Measurements from ENCODE around the gene ENTPD8.

ENTPD8 gene

DNA sequence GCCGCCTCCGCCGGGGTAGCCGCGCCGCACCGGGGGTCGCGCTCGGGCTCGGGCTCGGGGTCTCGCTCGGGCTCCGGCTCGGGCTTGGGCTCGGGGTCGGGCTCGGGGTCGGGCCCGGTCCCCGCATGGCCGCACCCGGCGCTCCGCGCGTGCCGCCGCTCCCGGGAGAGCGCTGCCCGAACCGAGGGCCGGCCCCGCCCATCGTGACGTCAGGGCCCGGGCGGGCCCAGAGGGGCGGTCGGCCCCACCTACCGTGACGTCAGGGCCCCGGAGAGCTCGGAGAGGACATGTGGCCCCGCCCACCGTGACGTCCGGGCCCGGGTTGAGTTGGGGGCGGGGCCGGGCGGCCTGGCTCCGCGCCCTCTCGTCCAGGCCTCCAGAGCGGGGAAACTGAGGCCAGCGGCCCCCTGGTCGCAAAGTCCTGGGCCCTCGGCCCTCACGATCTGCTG, 18.0 kb upstream of the ENTPD8 start, which contains the start of gene NSMF:
Gene NSMF, minus strand, starts transcription at position 183 of the 449 bp plus-strand sequence. CDS start 232 bp downstream, outside the sequence.
- DNase-seq (ENCODE audit: low spot score): peak; percentile 100
- TF ChIP-seq CTCF (conservative IDR thresholded peaks at IDR 0.05; ENCODE audit: low read depth): no peak
- CTCF ChIA-PET: interaction anchor here (0.6 kb wide), 1 partner anchor 101 kb away, joined by 3 read pairs; no protein-coding TSS in a partner anchor
- H3K27ac ChIP-seq: peak within 1 kb of the TSS; percentile 74
- POLR2A ChIA-PET (ENCODE audit: low non-redundant PET): interaction anchor here (0.6 kb wide), 2 partner anchors 33 to 83 kb away, joined by 3 to 4 read pairs; no protein-coding TSS in a partner anchor

DNA sequence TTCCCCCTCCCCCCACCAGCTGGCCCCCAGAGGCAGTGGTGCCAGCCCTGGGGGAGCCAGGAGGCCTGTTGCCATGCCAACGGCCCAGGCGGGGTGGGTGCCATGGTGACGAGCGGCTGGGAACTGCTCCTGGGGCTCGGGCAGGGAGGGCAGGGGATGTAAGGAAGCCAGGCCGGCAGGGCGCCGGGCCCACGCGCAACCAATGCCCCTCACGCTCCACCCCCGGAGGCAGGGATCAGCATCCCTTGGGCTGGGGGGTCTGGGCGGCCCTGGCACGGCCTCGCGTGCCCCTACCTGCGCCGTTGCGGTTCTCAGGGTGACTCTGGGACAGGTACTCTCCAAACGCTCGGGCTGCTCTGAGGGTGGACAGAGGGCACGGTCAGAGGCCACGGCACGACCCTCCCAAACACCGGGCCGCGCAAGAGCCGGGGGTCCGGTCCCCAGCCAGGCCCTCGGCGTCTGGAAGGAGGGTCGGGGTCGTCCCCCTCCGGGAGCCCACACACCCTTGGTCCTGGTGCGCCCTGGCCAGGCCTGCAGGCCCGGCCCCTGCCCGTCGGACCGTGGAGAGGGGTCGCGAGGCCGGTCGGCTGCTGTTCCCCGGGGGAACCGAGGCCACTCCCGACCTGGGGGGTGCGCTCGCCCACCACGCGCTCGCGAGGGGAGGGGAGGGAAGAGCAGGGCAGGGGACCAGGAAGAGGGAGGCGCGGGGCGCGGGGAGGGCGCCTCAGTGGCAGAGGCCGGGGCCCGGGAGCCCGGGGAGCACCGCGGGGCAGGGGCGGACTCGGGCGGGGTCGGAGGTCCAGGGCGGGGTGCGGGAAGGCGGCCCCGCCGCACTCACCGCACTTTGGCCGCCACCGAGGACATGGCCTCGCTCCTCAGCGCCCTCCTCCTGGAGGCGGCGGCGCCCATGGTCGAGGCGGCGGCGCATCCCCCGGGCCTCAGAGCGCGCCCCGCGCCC, 17.3 kb upstream of the ENTPD8 start:
- TF ChIP-seq CTCF (conservative IDR thresholded peaks at IDR 0.05; ENCODE audit: low read depth): no peak
- POLR2A ChIA-PET (ENCODE audit: low non-redundant PET): no interaction called here
- H3K27ac ChIP-seq: peak overlapping the region; percentile 74
- DNase-seq (ENCODE audit: low spot score): peak; percentile 32
- CTCF ChIA-PET: no interaction called here

DNA sequence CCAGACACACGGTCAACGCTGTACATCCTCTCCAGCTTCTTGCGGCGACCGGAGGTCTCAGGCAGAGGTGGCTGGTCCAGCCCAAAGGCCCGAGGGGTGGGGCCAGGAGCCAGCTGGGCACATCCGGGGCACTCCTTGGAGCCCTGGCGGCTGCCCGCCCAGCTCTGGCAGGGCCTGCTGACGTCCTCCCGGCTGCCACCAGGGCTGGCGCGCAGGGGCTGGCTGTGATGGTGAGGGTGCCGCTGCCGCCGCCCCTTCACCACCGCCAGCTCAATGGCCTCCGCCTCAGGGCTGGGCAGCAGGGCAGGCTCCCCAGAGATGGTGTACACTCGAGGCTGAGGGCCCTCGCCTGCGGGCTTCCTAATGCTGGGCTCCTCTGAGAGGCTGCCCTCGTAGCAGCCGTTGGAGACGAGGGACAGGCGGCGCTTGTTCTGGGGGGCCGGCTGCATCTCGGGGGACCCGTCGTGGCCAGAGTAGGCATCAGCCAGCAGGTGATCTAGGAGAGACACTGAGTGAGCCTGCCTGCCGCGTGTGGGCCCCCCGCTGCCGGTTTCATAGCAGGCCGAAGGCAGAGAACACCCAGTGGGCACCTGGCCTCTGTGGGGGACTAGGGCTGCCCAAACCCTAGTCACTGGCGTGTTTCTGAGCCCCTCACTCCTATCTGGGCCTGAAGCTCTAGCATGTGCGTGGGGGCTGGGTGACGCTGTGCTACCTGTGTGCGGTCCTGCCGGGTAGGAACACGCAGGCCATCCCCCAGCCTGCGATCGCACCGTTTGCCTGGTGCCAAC, 16.4 kb upstream of the ENTPD8 start:
- DNase-seq (ENCODE audit: low spot score): no peak
- no peak for TF ChIP-seq CTCF (conservative IDR thresholded peaks at IDR 0.05; ENCODE audit: low read depth)
- POLR2A ChIA-PET (ENCODE audit: low non-redundant PET): no interaction called here
- H3K27ac ChIP-seq: peak overlapping the region; percentile 74
- CTCF ChIA-PET: interaction anchor here (0.6 to 2.1 kb wide), 5 partner anchors 12 to 145 kb away, joined by 3 to 7 read pairs (median 4); no protein-coding TSS in a partner anchor

DNA sequence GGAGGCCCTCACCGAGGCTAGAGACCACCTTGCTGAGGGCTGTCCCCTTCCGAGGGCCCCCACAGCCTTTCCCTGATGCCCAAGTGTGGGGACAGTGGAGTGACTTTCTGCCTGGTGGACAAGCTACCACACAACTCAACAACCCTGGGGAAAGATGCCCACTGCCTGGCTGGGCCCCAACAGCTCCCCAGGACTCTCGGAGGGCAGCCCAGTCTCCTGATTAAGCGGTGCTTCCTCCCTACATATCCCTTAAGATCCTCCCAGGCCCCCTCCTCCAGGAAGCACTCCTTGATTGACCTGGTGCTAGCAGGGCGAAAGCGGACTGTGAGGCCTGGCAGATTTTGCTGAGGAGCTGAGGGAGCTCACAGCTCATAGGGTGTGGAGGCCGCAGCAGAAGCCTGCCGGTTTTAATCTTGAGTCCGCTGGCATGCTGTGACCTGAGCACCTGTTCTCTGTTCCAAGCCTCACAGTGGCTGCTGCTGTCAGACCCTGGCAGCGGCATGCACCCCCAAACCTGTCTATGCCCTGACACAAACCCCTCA, 15.8 kb upstream of the ENTPD8 start:
- CTCF ChIA-PET: interaction anchor here (0.7 to 2.1 kb wide), 4 partner anchors 11 to 78 kb away, joined by 3 to 7 read pairs (median 4); no protein-coding TSS in a partner anchor
- peak overlapping the region; percentile 74 for H3K27ac ChIP-seq

DNA sequence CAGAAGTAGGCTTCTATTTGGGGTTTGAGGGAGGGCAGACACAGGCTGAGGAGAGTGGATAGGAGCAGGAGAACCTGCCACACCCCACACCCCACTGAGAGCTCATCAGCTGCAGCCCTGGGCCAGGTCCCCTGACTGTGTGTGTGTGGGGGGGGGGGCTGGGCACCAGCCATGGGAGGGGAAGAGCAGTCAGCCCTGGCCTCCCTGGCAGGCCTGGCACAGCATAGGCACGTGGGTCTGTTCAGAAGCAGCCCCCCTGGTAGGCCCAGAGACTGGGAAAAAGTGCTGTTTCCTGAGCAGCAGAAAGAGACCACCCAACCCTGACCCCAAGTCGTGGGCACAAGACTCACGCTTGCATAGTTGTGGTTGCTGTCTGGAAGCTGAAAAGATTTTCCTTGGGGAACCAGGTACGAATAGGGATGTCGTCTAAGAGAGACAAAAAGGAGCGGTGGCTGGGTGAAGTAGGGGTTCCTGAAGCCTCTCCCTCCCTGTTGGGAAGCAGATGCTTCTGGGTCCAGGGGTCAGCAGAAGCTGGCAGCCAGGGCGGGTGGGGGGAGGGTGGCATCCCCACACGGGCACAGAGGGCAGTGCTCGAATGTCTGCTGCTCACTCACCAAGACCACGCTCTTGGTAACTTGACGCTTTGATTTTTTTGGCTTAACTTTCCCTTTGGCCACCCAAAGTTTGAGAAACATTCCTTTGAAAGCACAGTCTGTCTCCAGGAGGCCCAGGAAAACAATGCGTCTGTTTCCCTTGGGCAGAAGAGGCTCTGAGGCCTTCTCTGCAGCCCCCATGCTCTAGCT, 15.1 kb upstream of the ENTPD8 start:
- peak overlapping the region; percentile 74 for H3K27ac ChIP-seq
- ChIA-PET POLR2A (ENCODE audit: low non-redundant PET) (interaction anchor here (0.6 kb wide), 1 partner anchor 154 kb away, joined by 7 read pairs; the partner anchor contains the start of gene NRARP), CTCF (interaction anchor here (1.8 to 2.1 kb wide), 2 partner anchors 10 to 78 kb away, joined by 4 to 7 read pairs; no protein-coding TSS in a partner anchor)
- TF ChIP-seq CTCF (conservative IDR thresholded peaks at IDR 0.05; ENCODE audit: low read depth): no peak
- no peak for DNase-seq (ENCODE audit: low spot score)

More for the DNA sequence above, 15.8 kb upstream of the ENTPD8 start:
- TF ChIP-seq CTCF (conservative IDR thresholded peaks at IDR 0.05; ENCODE audit: low read depth): no peak
- DNase-seq (ENCODE audit: low spot score): no peak
- POLR2A ChIA-PET (ENCODE audit: low non-redundant PET): no interaction called here

All from RWPE1 (cell line).